GM19455 (cell line): ENCODE measurements around the gene MARCHF2.

Experiments
- ATAC-seq: cut with Tn5 transposase; IDR thresholded peaks from one replicate; pipeline ENCODE4 v1.9.1; 2021; ENCODE audit not compliant: unreplicated experiment

Gene MARCHF2

DNA sequence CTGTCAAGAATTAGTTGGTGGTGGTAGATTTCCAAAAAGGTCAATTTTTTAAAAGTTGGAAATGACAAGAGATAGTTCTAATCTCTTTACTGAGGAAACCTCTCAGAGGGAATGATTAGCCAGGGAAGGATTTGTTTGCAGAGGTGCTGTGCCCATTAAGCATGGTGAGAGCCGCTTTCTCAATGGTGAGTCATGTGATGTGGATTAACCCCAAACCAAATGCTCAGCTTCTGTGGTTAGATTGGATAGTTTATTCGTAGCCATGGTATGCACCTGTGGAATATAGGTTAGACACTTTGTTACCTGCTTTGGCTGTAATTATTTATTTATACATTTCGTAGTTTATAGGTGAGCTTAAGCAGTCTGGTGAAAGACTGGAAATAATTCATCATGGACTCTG, 38.8 kb downstream of the MARCHF2 start:
- ATAC-seq, result no peak

DNA sequence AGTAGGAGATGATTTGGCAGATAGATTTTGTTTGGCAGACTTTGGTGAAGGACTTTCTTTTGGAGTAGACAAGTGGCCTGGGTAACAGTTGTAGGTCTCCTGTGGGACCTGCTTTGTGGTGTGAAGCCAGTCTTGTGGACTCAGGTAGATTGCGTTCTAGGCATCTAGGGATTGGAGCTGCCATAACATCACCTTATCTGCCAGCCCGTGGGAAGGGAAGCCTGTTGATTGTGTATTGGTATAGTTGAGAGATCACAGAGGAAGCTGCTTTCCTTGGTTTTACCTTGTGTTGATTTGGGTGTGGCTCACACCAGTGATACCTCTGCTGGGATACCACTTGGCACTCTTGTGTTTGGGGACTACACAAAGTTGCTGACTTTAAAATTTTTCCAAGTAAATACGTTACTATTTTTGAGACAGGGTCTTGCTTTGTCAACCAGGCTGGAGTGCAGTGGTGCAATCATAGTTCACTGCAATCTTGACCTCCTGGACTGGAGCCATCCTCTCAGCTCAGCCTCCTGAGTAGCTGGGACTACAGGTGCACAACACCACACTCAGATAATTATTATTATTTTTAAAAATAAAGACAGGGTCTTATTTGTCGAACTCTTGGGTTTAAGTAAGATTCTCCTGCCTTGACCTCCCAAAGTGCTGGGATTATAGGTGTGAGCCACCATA, 39.5 kb downstream of the MARCHF2 start:
- ATAC-seq, result no peak

GRCh38 chr19:8453616-8454015, 40.5 kb downstream of the MARCHF2 start:
- ATAC-seq, result no peak

DNA sequence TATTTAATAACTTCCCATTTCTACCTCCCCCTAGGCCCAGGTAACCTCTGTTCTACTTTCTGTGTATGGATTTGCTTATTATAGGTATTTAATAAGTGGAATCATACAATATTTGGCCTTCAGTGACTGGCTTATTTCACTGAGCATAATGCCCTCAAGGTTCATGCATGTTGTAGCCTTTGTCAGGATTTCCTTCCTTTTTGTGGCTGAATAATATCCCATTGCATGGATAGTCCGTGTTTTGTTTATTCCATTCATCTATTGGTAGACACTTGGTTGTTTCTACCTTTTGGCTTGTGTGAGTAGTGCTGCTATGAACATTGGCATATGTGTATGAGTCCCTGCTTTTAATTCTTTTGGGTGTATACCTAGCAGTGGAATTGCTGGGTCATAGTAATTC, 41.1 kb downstream of the MARCHF2 start:
- no peak for ATAC-seq

- no peak for ATAC-seq
These were observed 41.9 kb downstream of the MARCHF2 start for GRCh38 chr19:8455018-8455417.

- no peak for ATAC-seq
These were observed 43.0 kb downstream of the MARCHF2 start for GRCh38 chr19:8456064-8456463.

DNA sequence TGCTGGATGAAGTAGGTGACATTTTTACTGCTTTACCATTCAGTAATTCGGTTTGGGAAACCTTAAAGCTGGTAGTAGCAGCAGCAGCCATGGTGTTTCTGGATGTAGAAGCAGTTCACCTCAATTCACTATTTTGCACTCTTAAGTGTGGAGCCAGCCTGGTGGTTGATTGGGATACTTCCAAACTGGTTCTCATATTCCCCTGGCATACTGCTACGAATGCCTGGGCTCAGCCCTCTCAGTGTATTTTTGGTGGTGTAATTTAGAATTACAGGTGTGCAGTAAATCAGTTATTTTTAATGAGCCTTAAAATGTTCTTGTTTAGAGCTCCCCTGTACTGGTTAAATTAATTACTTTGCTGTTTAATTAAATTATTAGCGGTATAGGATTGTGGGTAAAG, 44.1 kb downstream of the MARCHF2 start:
- no peak for ATAC-seq

GRCh38 chr19:8457827-8458226, 44.7 kb downstream of the MARCHF2 start:
- ATAC-seq, result no peak

DNA sequence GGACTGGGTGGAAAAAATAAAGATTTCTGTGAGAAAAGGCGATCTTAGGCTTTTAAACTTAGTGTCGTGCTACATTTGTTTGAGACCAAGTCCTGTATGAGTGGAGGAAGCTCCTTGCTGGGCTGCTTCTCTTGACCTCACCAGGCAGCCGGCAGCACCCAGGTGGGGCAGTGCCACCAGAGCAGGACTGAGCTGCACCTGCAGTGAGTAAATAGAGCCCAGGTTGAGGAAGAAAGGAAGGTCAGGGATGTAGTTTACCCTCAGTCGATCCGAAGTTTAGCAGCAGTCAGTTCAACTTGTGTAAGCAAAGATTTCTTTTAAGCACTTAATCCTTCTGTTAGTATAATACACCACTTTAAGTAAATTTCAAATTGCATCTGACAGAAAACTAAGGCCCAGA, 45.3 kb downstream of the MARCHF2 start:
- no peak for ATAC-seq

DNA sequence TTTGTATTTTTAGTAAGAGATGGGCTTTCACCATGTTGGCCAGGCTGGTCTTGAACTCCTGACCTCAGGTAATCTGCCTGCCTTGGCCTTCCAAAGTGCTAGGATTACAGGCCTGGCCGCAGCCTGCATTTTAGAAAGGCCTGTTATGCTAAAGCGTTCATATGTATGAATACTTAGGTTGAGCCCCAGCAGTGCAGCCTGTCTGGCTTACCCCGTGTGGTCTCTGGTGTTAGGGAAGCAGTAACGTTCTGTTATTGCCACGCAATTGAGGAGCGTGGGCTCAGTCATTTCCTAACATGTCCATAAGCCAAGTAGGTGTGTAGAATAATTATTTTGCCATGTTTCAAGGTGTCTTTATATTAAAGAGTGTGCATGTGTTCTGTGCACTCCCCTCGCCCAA, 46.0 kb downstream of the MARCHF2 start:
- ATAC-seq, result no peak

GRCh38 chr19:8459520-8460270, 46.6 kb downstream of the MARCHF2 start:
- ATAC-seq, result no peak

DNA sequence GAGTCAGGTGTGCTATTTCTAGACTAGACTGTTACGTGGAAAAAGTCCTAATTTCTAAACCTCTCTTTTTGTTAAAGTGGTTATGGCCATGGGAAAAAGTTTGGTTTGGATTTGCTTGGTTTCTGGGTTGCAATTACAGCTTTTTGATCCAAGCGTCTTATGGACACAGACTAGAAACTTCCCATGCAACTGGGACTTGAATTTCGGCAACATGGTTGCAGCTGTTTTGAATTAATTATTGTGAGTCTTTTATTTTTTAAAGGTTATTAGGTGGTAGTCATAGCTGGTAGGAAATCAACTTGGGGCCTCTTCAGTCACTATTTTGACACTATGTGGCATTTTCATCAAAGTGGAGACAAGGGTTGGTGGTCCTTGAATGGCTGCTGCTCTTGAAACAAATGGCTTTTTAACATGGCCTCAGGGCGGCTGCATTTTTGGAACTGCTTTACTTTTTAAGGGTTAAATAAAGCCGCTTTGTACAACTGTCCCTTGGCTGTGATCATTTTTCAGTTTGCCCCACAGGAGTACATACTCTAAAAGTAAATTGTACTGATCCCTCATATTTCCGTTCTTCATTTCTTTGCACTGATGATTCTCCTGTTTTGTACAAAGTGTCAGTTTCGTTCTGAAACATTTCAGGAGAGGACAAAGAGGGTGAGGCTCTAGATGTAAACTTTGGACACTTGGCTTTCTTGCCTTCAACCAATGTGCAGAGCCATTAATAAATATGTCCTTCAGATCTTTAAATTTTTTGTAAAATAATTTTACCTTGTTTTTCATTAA, 47.6 kb downstream of the MARCHF2 start:
- no peak for ATAC-seq

GRCh38 chr19:8461376-8461775, 48.3 kb downstream of the MARCHF2 start:
- ATAC-seq, result no peak

GRCh38 chr19:8461891-8462290, 48.8 kb downstream of the MARCHF2 start:
- ATAC-seq, result no peak

- no peak for ATAC-seq
These were observed 49.5 kb downstream of the MARCHF2 start for GRCh38 chr19:8462571-8462970.

DNA sequence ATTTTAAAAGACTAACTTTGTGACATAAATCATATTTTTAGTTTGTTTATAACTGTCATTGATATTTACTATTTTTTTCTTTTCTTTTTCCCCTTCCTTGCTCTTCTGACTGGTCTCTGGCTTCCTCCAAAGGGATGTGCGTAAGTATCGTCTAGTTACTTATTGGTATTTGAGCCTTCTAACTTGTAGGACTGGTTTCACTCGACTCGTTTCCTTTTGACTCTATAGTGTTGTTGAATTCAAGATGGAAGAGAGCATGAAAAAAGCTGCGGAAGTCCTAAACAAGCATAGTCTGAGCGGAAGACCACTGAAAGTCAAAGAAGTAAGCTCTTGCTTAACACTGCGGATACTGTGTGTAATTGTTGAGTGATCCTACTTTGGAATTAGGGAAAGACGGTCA, 50.3 kb downstream of the MARCHF2 start:
- ATAC-seq, result no peak

GRCh38 chr19:8466018-8466417, 52.9 kb downstream of the MARCHF2 start:
- ATAC-seq, result no peak

- ATAC-seq, result no peak
These were observed 55.0 kb downstream of the MARCHF2 start for GRCh38 chr19:8468124-8468523.

DNA sequence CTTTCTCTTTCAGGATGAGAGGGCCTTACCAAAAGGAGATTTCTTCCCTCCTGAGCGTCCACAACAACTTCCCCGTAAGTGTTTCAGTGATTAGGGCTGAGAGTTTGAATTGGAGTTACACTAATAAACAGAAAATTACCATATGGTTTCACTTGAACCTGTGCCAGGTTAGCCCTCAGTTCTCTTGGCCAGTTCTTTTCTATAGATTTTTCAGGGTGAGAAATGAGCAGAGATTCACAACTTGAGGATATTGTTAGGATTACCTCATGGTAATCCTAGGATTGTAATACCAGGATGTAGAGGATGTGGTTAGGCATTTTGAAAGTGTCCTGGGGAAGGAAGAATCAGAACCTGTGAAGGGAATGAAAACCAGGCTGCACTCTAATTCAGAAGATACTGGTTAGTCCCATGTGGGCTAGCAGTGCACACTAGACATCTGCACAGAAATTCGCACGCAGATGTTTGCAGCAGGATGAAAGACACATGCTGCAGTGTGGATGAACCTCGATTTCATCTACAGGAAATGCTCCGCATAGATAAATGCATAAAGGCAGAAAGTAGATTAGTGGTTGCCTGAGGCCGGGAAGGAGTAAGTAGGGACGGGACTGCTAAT, 55.8 kb downstream of the MARCHF2 start:
- no peak for ATAC-seq

DNA sequence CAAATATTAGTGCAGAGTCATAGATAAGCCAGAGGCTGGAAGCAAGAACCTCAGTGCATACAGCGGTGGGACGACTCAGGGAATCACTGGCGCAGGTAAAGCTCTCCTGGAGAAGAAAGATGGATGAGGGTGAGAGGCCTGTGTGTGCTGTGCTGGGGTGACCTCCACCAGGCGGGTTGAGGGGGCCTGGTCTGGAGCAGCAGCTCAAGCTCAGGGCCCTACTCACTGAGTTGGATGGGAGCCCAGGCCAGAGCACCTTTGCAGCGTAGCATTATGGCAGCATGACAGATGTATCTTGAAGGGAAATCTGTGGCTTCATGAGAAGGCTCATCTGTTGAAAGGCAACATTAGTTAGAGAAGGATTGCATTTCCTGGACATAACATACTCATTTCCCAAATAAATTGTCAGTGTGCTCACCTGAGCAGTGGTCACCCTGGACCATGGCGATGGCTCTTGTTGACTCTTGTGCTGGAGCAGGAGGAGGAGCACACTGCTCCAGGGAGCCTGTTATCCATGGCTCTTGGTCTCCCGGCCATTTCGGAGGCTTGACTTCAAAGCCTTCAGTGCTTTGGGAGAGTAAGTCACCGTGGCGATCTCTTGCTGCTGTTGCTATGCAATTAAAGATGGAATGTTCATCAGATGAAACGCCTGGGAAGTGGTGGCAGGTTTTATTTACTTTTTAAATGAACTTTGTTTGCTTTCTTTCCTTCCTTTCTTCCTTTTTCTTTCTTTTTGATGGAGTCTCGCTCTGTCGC, 56.7 kb downstream of the MARCHF2 start:
- ATAC-seq, result no peak
